GM12878 (cell line): ENCODE results near the gene INSC. TPM values are rescaled to one million over a fixed set of nuclear protein-coding genes. Genes with fewer than 3 reads are reported as not detected.

Experiments
- ATAC-seq: fragments of 200-7000 bp; cut with Tn5 transposase; 3 replicates; pipeline ENCODE4 v1.9.1; 2020; ENCODE audit warnings: mild to moderate bottlenecking, moderate library complexity
- BruUV-seq: library from RNA; stranded (reverse); fragments of 400-500 nt; replicated peaks from 2 replicates; lab custom pipeline; 2021; lab: Mats Ljungman, UMichigan
- CTCF ChIA-PET: fragments of 300-600 bp; sonication (Branson Sonifier 250); formaldehyde crosslinking; extraction: SDS; loops from one replicate; lab custom pipeline; 2021; ENCODE audit warnings: inconsistent platforms; lab: Yijun Ruan, JAX
- POLR2A ChIA-PET: fragments of 350-600 bp; formaldehyde crosslinking; extraction: SDS; loops from one replicate; lab custom pipeline; 2021; ENCODE audit warnings: inconsistent platforms; lab: Charles Lee
- RAD21 ChIA-PET: fragments of 300-600 bp; sonication (Branson Sonifier 250); formaldehyde crosslinking; loops from one replicate; lab custom pipeline; 2023; ENCODE audit warnings: antibody characterized with exemption; ENCODE audit not compliant: unreplicated experiment; lab: Charles Lee
- SMC1A ChIA-PET: fragments of 300-600 bp; sonication (Branson Sonifier 250); formaldehyde crosslinking; loops from one replicate; lab custom pipeline; 2023; ENCODE audit not compliant: unreplicated experiment, uncharacterized antibody; lab: Charles Lee
- DNase-seq: peaks from one replicate; pipeline ENCODE4 v3.0.0-alpha.2; 2011; ENCODE audit warnings: low read depth, low spot score
- FAIRE-seq: peaks from 3 replicates; lab custom pipeline; 2011; peaks lifted over from hg19 to GRCh38; lab: Jason Lieb, UNC
- H2AFZ ChIP-seq: 2 replicates; pipeline ENCODE4 v1.6.0; 2011; ENCODE audit warnings: low read depth, low read length, control low read depth; ENCODE audit not compliant: control insufficient read depth
- H3K27ac ChIP-seq: 2 replicates; pipeline ENCODE4 v1.5.1; 2011; ENCODE audit warnings: control low read depth; ENCODE audit not compliant: control insufficient read depth, insufficient read depth
- H3K27me3 ChIP-seq, 2 experiments: replicated peaks in 1 of 2; 2 replicates each; pipeline versions ENCODE4 v1.6.0 to v1.6.1; 2011; ENCODE audit warnings: low read length in 1 of 2; ENCODE audit not compliant: control insufficient read depth in 2 of 2, insufficient read depth in 2 of 2
- H3K36me3 ChIP-seq, 2 experiments: 2 replicates each; pipeline ENCODE4 v1.5.1; 2011; ENCODE audit warnings: low read length in 1 of 2; ENCODE audit not compliant: control insufficient read depth in 2 of 2, insufficient read depth in 2 of 2
- H3K4me1 ChIP-seq: 2 replicates; pipeline ENCODE4 v1.6.1; 2011; ENCODE audit warnings: mild to moderate bottlenecking, low read length, moderate library complexity, mixed read lengths; ENCODE audit not compliant: control insufficient read depth, insufficient read depth
- H3K4me2 ChIP-seq: 2 replicates; pipeline ENCODE4 v1.6.0; 2011; ENCODE audit warnings: control low read depth; ENCODE audit not compliant: control insufficient read depth, insufficient read depth
- H3K4me3 ChIP-seq: fragments of 200-600 bp; sonication (generic); 2 replicates; pipeline ENCODE4 v1.5.1; 2016
- H3K79me2 ChIP-seq: 2 replicates; pipeline ENCODE4 v1.6.0; 2011; ENCODE audit warnings: low read length; ENCODE audit not compliant: control insufficient read depth, insufficient read depth
- H3K9ac ChIP-seq: 2 replicates; pipeline ENCODE4 v1.8.0; 2011; ENCODE audit warnings: low read length, control low read depth, mixed read lengths; ENCODE audit not compliant: control insufficient read depth, insufficient read depth
- H3K9me3 ChIP-seq: replicated peaks from 3 replicates; pipeline ENCODE4 v1.5.1; 2011; ENCODE audit warnings: mild to moderate bottlenecking, low read length; ENCODE audit not compliant: control insufficient read depth, insufficient read depth
- H4K20me1 ChIP-seq: 2 replicates; pipeline ENCODE4 v1.6.0; 2011; ENCODE audit not compliant: control insufficient read depth, insufficient read depth
- KLF5 ChIP-seq: fragments of 450-650 bp; IDR thresholded peaks from 2 replicates; pipeline ENCODE4 v1.6.1; 2014; ENCODE audit warnings: mild to moderate bottlenecking; ENCODE audit not compliant: partially characterized antibody
- PAX5 ChIP-seq: IDR thresholded peaks from 2 replicates; pipeline ENCODE4 v1.6.1; 2011; ENCODE audit warnings: low read depth, low read length, borderline replicate concordance
- RFX5 ChIP-seq: IDR thresholded peaks from 2 replicates; pipeline ENCODE4 v1.6.1; 2011; ENCODE audit warnings: low read depth, low read length, improper control_type of control experiment
- SMC3 ChIP-seq: IDR thresholded peaks from 2 replicates; pipeline ENCODE4 v1.6.1; 2011; ENCODE audit warnings: low read length, improper control_type of control experiment, borderline replicate concordance
- in situ Hi-C: fragments of 300-500 bp; cut with MboI; formaldehyde crosslinking; loops from 9 replicates; pipeline ENCODE4 v1.14.3; 2018; ENCODE audit warnings: mixed read lengths
- intact Hi-C: fragments of 100-400 bp; cut with micrococcal nuclease; formaldehyde crosslinking; loops from one replicate; pipeline ENCODE4 v1.14.2; 2022; ENCODE audit not compliant: unreplicated experiment
- polyA plus RNA-seq, 11 experiments: library from polyadenylated mRNA; depleted of rRNA in 4 of 11; unstranded in 6 of 11; stranded (reverse) in 5 of 11; fragments of >200 nt; fragmentation: Nextera tagmentation in 4 of 11; fragmentation: Illumina TruSeq in 1 of 11; extraction: Ambion mirVana in 4 of 11; extraction: Trizol in 1 of 11; gene quantifications; 1 replicate in 1 of 11; 2 replicates in 10 of 11; pipeline versions ENCODE4 v1.2.1 to v1.2.3, GENCODE V29; 2011 to 2016; ENCODE audit warnings: inconsistent platforms in 2 of 11, missing spikeins in 2 of 11, low read depth in 1 of 11
- total RNA-seq, 4 experiments: library from RNA; depleted of rRNA in 3 of 4; stranded (reverse); fragments of >200 nt in 3 of 4; fragmentation: Illumina TruSeq in 1 of 4; extraction: Trizol in 1 of 4; gene quantifications; 2 replicates each; pipeline versions ENCODE4 v1.2.1 to v1.2.3, GENCODE V29; 2013 to 2021
- TF ChIP-seq, protein P1 (sequence below): fragments of 450-650 bp; IDR thresholded peaks from 2 replicates; pipeline ENCODE4 v1.6.1; 2017; ENCODE audit warnings: antibody characterized with exemption, mild to moderate bottlenecking, moderate library complexity
- TF ChIP-seq, protein P2 (sequence below): fragments of 450-650 bp; conservative IDR thresholded peaks from 2 replicates; pipeline ENCODE4 v1.6.1; 2017; ENCODE audit warnings: mild to moderate bottlenecking, moderate library complexity

INSC gene
- total and polyA plus RNA-seq, 10 of the 15 experiments (the other 5 are each of a cell fraction or from before 2014, with no cell fraction given) = 0.13 to 0.33 TPM; not detected in 8

DNA sequence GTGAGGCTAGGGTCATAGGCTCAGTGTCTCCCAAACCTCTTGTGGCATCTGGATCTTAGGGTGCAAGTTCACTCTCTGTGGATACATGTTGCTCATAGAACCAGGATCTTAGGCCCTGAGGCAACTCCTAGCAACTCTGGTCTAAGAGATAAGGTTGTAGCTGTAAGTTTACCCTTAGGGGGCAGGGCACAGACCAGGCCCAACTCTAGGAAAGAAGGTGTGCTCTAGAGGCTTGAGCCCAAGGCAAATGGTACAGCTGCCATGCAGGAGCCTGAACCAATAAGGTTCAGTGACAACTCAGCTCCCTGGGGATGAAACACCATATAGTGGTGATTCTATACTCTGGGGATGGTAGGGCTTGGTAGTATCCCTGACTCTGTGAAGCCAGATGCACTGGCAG, 23.5 kb upstream of the INSC start:
- no peaks in the 10 kb centered on the region for H3K9me3 ChIP-seq
- POLR2A ChIA-PET = no interaction called here
- SMC1A ChIA-PET = interaction anchor here (1.0 to 1.5 kb wide), 3 partner anchors 9 to 66 kb away, joined by 3 to 5 read pairs (median 4); no protein-coding TSS in a partner anchor
- no TSS peak for BruUV-seq
- in situ Hi-C loops = no loop called here
- DNase-seq (no peak), ATAC-seq (no peak), FAIRE-seq (no peak)
- CTCF ChIA-PET = interaction anchor here (1.2 to 3.8 kb wide), 4 partner anchors 10 to 301 kb away, joined by 3 to 32 read pairs (median 4); no protein-coding TSS in a partner anchor
- H3K4me2 ChIP-seq = no peak overlapping the region
- H3K36me3 ChIP-seq = no peaks in the 10 kb centered on the region
- H3K4me1 ChIP-seq = no peaks in the 10 kb centered on the region
- no peaks in the 10 kb centered on the region for H3K27me3 ChIP-seq
- H4K20me1 ChIP-seq = no peaks in the 10 kb centered on the region
- H2AFZ ChIP-seq = no peak overlapping the region
- intact Hi-C loops = no loop called here
- no peak overlapping the region for H3K9ac ChIP-seq
- H3K27ac ChIP-seq = no peak overlapping the region
- TF ChIP-seq SMC3 (no peak), PAX5 (no peak), KLF5 (no peak), RFX5 (no peak)
- TF ChIP-seq, protein P1, sequence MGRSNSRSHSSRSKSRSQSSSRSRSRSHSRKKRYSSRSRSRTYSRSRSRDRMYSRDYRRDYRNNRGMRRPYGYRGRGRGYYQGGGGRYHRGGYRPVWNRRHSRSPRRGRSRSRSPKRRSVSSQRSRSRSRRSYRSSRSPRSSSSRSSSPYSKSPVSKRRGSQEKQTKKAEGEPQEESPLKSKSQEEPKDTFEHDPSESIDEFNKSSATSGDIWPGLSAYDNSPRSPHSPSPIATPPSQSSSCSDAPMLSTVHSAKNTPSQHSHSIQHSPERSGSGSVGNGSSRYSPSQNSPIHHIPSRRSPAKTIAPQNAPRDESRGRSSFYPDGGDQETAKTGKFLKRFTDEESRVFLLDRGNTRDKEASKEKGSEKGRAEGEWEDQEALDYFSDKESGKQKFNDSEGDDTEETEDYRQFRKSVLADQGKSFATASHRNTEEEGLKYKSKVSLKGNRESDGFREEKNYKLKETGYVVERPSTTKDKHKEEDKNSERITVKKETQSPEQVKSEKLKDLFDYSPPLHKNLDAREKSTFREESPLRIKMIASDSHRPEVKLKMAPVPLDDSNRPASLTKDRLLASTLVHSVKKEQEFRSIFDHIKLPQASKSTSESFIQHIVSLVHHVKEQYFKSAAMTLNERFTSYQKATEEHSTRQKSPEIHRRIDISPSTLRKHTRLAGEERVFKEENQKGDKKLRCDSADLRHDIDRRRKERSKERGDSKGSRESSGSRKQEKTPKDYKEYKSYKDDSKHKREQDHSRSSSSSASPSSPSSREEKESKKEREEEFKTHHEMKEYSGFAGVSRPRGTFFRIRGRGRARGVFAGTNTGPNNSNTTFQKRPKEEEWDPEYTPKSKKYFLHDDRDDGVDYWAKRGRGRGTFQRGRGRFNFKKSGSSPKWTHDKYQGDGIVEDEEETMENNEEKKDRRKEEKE = no peak
- TF ChIP-seq, protein P2, sequence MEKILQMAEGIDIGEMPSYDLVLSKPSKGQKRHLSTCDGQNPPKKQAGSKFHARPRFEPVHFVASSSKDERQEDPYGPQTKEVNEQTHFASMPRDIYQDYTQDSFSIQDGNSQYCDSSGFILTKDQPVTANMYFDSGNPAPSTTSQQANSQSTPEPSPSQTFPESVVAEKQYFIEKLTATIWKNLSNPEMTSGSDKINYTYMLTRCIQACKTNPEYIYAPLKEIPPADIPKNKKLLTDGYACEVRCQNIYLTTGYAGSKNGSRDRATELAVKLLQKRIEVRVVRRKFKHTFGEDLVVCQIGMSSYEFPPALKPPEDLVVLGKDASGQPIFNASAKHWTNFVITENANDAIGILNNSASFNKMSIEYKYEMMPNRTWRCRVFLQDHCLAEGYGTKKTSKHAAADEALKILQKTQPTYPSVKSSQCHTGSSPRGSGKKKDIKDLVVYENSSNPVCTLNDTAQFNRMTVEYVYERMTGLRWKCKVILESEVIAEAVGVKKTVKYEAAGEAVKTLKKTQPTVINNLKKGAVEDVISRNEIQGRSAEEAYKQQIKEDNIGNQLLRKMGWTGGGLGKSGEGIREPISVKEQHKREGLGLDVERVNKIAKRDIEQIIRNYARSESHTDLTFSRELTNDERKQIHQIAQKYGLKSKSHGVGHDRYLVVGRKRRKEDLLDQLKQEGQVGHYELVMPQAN = no peak
- H3K79me2 ChIP-seq = no peaks in the 10 kb centered on the region
- RAD21 ChIA-PET = interaction anchor here (1.9 kb wide), 1 partner anchor 10 kb away, joined by 5 read pairs; no protein-coding TSS in a partner anchor
- no peak overlapping the region for H3K4me3 ChIP-seq
